Ishikawa (cell line): ENCODE data around the gene FCAMR.

Source experiments
- CEBPB ChIP-seq: IDR thresholded peaks from 2 replicates; pipeline ENCODE4 v1.6.1; 2012
- CREB1 ChIP-seq: IDR thresholded peaks from 2 replicates; pipeline ENCODE4 v1.6.1; 2012; ENCODE audit warnings: low read depth
- EGR1 ChIP-seq: IDR thresholded peaks from 2 replicates; pipeline ENCODE4 v1.6.1; 2012
- EP300 ChIP-seq: IDR thresholded peaks from 2 replicates; pipeline ENCODE4 v1.6.1; 2012; ENCODE audit warnings: borderline replicate concordance
- FOXM1 ChIP-seq: IDR thresholded peaks from 2 replicates; pipeline ENCODE4 v1.6.1; 2012; ENCODE audit warnings: low read depth, borderline replicate concordance
- NFIC ChIP-seq: IDR thresholded peaks from 2 replicates; pipeline ENCODE4 v1.6.1; 2012
- RAD21 ChIP-seq: IDR thresholded peaks from 2 replicates; pipeline ENCODE4 v1.6.1; 2012; ENCODE audit warnings: low read depth
- TAF1 ChIP-seq: IDR thresholded peaks from 2 replicates; pipeline ENCODE4 v1.6.1; 2012; ENCODE audit warnings: low read depth, mild to moderate bottlenecking
- TCF12 ChIP-seq: IDR thresholded peaks from 2 replicates; pipeline ENCODE4 v1.6.1; 2012; ENCODE audit warnings: low read depth
- TEAD4 ChIP-seq: IDR thresholded peaks from 2 replicates; pipeline ENCODE4 v1.6.1; 2012
- YY1 ChIP-seq: IDR thresholded peaks from 2 replicates; pipeline ENCODE4 v1.6.1; 2012; ENCODE audit warnings: low read depth
- ZBTB7A ChIP-seq: IDR thresholded peaks from 2 replicates; pipeline ENCODE4 v1.6.1; 2012; ENCODE audit warnings: low read depth
- TF ChIP-seq, protein P1 (sequence below): IDR thresholded peaks from 2 replicates; pipeline ENCODE4 v1.6.1; 2012; ENCODE audit warnings: low read depth, mild to moderate bottlenecking
- TF ChIP-seq, protein P2 (sequence below): IDR thresholded peaks from 2 replicates; pipeline ENCODE4 v1.6.1; 2012
- TF ChIP-seq, protein P3 (sequence below): IDR thresholded peaks from 2 replicates; pipeline ENCODE4 v1.6.1; 2012

FCAMR gene

DNA sequence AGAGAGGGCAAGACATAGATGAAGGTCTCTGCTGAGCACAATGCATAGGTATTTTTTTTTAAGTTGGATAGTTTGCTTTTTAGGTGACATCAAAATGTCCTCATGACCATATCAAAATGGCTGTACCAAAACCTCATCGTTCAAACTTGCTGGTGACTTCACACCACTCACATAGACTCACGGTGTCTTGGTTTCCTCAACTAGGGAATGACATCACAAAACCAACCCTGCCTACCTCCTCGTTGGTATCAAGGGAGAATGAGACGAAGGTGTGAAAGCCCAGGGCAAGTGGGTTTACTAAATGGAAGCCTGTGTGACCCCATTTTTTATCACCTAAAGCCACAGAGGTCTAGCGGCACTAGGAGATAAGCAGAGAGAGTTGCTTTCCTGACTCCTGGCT lies 25.6 kb downstream of the FCAMR start:
- TF ChIP-seq ZBTB7A = no peak
- TF ChIP-seq, protein P1, sequence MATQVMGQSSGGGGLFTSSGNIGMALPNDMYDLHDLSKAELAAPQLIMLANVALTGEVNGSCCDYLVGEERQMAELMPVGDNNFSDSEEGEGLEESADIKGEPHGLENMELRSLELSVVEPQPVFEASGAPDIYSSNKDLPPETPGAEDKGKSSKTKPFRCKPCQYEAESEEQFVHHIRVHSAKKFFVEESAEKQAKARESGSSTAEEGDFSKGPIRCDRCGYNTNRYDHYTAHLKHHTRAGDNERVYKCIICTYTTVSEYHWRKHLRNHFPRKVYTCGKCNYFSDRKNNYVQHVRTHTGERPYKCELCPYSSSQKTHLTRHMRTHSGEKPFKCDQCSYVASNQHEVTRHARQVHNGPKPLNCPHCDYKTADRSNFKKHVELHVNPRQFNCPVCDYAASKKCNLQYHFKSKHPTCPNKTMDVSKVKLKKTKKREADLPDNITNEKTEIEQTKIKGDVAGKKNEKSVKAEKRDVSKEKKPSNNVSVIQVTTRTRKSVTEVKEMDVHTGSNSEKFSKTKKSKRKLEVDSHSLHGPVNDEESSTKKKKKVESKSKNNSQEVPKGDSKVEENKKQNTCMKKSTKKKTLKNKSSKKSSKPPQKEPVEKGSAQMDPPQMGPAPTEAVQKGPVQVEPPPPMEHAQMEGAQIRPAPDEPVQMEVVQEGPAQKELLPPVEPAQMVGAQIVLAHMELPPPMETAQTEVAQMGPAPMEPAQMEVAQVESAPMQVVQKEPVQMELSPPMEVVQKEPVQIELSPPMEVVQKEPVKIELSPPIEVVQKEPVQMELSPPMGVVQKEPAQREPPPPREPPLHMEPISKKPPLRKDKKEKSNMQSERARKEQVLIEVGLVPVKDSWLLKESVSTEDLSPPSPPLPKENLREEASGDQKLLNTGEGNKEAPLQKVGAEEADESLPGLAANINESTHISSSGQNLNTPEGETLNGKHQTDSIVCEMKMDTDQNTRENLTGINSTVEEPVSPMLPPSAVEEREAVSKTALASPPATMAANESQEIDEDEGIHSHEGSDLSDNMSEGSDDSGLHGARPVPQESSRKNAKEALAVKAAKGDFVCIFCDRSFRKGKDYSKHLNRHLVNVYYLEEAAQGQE = no peak
- no peak for TF ChIP-seq TCF12
- TF ChIP-seq CEBPB = no peak
- TF ChIP-seq TAF1 = no peak
- TF ChIP-seq RAD21 = no peak
- no peak for TF ChIP-seq NFIC
- TF ChIP-seq, protein P2, sequence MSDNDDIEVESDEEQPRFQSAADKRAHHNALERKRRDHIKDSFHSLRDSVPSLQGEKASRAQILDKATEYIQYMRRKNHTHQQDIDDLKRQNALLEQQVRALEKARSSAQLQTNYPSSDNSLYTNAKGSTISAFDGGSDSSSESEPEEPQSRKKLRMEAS = no peak
- TF ChIP-seq CREB1 = no peak
- TF ChIP-seq TEAD4 = no peak
- TF ChIP-seq YY1 = no peak
- no peak for TF ChIP-seq EGR1
- TF ChIP-seq FOXM1 = no peak
- TF ChIP-seq, protein P3, sequence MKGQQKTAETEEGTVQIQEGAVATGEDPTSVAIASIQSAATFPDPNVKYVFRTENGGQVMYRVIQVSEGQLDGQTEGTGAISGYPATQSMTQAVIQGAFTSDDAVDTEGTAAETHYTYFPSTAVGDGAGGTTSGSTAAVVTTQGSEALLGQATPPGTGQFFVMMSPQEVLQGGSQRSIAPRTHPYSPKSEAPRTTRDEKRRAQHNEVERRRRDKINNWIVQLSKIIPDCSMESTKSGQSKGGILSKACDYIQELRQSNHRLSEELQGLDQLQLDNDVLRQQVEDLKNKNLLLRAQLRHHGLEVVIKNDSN = no peak
- TF ChIP-seq EP300 = no peak

DNA sequence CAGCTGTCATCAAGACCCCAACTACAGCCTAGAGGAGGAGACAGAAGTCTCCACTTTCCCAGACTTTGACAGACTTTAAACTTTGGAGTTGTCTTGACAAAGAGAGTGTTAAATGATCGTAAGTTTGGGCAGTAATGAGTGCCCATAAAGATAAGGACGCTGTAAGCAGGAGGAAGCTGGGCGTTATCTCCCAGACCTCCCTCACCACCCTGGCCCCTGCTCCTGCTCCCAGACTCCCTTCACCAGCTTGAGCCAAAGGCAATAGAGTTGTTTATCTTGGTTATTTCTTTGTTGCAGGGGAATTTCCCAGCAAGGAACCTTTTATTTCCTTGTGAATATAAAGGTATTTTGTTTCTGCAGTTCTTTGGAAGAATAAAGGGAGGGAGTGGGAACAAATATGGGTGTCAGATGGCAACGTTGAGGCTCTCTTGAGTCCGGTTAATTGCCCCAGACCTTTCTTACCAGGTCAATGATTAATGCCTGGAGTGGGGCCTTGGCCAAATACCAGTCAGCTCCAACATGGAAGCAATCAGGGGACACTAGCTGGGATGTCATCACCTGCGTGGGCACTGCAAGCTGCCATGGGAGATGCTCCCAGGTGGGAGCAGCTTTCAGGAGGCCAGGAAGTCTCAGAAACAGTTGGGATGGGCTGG lies 28.4 kb downstream of the FCAMR start:
- TF ChIP-seq TEAD4 (no peak), YY1 (no peak), CEBPB (no peak), EGR1 (no peak), FOXM1 (no peak), CREB1 (no peak)
- TF ChIP-seq, protein P2 = no peak

DNA sequence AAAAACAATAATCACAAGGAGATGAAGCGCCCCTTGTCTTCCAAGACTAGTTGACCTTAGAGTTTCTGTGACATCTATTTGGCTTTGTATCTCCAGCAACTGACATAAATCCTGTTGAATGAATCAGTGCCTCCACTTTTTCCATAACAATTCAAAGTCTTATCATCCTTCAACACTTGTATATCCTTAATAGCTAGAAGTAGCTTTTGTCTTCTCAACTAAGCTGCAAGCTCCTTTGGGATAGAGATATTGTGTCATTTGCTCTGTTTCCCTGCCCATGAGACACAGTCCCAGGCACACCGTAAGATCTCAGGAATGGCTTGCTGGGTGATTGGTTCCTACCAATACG lies 29.7 kb downstream of the FCAMR start:
- TF ChIP-seq, protein P2 = no peak
- TF ChIP-seq CREB1 (no peak), CEBPB (no peak), EGR1 (no peak)

DNA sequence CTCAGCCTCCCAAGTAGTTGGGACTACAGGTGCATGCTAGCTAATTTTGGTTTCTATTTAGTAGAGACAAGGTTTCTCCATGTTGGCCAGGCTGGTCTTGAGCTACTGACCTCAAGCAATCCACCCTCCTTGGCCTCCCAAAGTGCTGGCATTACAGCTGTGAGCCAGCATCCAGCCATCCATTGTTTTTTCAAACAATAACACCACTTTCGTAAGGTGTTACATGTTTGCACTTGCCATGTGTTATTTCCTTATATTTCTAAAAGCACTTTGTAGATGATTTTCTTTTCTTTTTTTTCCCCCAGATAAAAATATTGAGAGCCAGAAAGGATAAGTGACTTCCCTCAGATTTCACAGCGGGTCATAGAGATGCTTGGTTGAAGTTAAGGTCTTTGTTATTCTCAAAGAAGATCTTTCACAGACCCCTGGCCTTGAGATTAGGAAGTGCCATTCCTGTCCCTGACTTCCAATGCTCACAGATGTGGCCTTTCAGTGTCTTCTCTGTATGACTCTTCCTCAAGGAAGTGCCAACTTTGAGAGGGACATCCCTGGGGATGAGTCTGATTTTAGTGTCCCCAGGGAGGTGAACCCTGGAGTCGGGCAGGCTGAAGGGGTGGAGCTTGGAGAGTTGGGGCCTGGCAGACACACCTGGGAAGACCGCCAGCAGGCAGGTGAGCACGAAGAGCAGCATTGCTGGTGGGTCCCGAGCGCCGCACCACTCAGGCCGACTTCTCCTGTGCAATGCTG lies 30.2 kb downstream of the FCAMR start:
- TF ChIP-seq RAD21 (no peak), TEAD4 (no peak), EP300 (no peak), FOXM1 (no peak), YY1 (no peak), NFIC (no peak), TAF1 (no peak), EGR1 (no peak), TCF12 (no peak)
- TF ChIP-seq, protein P3 = no peak
- TF ChIP-seq, protein P1 = no peak

DNA sequence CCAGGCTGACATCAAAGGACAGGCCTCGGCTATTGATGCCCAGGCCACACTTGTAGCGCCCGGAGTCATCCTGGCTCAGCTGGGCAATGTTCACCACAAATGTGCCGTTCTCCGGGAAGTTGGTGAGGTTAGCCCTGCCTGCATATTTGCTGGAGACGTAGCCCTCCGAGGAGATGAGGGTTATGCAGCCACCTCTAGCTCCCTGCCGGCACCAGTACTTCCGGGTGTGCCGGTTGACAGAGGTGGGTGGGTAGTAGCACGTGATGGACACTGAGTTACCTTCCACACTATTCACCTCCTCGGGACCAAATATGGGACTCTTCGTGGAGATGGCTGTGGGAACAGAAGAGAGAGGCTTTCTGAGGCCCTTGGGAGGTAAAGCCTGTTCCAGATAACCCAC lies 31.1 kb downstream of the FCAMR start:
- TF ChIP-seq, protein P2 = no peak
- TF ChIP-seq, protein P1 = no peak
- no peak for TF ChIP-seq TCF12
- no peak for TF ChIP-seq NFIC
- no peak for TF ChIP-seq CREB1
- TF ChIP-seq RAD21 = no peak
- TF ChIP-seq EP300 = no peak
- TF ChIP-seq ZBTB7A = no peak
- no peak for TF ChIP-seq EGR1
